ENCODE data around the gene ANKMY1.

The ANKMY1 gene

DNA sequence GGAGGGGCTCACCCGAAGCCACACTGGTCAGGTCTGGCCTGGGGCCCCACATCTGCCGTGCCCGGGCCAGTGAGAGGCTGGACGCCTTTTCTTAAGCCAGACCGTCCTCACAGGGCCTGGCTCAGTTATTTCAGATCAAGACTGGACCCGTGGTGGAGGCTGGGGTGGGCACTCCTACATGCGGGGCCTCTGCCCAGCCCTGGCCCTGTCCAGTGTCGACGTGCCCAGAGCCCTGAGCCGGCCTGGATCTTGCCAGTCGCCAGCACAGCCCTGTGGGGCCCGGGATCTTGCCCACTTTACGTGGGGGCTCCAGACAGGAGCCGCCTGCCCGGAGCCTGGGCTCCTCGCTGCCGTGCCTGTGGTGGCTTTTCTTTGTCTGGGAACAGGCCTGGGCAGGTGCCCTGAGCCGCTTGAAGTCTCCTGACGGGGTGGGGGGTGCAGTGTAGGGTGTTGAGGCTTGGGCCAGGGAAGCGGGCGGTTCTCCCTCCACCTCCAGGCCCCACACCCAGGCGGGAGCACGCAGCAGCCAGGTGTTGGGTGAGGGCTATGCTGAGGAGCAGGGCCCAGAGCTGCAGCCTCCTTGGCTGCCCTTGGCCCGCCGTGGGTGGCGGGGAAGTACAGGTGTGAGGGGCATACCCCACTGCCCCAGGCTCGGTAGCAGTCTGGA lies 116.3 kb downstream of the ANKMY1 start:
- DNase-seq, result no peak

DNA sequence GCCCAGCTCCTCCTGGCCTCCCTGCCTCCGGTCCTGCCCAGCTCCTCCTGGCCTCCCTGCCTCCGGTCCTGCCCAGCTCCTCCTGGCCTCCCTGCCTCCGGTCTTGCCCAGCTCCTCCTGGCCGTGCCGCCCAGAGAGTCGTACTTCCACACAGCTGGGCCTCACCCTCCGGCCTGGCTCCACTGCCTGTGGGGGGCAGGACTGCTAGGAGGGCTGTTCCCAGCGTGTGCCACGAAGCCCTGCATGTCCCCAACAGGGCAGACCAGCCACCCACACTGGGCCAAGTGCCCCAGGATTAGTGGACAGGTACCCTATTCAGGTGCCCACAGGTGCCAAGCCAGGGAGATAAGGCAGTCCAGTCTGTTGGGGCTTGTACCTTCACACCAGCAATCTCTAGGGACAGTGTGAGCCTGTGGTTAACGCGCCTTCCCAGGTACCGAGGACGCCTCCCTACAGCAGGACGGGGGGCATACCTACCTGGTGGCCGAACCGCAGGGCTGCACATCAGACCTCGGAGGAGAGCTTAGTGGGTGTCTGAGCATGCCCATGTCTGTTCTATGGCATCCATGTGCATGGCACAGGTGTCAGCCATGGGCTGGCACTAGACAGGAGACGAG lies 117.0 kb downstream of the ANKMY1 start:
- no peak for DNase-seq

DNA sequence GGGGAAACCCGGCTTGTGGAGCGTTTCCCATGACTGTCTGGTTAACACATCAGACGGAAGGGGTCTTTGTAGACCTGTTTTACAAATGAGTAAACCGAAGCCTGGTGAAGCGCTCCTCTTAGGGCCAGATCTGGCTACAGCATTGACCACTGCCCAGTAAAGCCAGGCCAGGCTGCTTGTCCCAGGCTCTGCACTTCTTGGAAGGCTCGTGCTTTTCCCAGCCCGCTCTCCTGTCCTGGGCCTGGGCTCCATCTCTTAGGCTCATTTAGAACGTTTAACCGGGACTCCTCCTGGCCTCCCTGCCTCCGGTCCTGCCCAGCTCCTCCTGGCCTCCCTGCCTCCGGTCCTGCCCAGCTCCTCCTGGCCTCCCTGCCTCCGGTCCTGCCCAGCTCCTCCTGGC lies 117.5 kb downstream of the ANKMY1 start:
- DNase-seq, result no peak

DNA sequence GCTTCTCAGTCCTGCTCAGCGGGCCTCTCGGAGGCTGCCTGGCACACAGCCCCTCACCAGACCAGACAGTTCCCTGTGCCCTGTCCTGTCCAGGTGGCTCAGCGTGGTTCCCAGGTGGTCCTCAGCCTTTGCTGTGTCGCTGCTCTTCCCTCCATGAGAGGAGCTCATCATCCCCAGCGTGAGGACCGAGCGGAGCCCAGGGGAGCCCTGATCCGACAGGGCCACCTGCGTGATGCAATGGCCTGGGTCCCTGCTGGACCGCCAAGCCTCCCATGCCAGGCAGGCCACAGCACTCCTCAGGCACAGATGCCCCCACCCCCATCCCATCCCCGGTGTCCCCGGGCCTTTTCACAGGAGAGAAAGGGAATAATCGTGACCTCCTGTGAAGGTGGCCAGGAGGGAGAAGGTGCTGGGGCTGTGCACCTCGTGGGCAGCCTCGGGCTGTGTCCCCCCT lies 118.1 kb downstream of the ANKMY1 start:
- DNase-seq, result no peak

DNA sequence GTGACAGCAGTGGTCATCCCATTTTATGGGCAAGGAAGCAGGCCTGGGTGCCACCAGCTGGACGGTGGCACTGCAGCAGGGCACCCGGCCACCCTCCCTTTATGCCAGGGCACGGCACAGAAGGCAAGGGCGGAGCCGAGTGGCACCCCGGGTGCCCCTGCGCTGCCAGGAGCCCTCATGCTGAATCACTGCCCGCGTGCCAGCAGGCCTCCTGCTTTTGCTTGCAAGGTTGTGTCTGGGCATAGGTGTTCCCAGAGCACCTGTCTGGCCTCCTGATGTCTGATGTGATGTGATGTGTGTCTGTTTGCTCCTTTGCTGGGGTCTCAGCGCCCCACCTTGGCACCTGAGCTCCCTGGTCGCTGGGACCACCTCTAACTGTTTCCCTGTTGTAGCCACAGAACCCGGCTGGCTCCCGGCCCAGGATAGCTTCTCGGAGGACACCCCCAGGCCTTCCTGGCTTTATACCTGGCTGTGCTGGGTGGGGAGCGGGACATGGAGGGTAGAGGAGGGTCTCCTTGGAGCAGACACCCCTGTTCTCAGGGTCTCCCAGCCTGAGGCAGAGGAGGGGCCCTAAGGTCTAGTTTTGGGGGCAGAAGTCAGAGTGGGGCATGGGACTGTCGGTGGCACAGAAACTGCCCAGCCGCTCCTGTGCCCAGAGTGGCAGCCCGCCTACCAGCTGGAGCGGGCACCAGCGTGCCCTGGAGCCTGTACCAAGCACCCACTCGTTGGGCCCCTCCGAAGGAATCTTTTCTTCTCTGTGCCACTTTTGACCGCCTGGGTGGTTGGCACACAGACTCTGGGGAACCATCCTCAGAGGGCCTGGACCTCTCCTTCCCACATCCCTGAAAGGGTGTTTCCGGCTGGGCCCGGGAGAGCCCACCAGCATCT lies 118.7 kb downstream of the ANKMY1 start:
- DNase-seq, result no peak

DNA sequence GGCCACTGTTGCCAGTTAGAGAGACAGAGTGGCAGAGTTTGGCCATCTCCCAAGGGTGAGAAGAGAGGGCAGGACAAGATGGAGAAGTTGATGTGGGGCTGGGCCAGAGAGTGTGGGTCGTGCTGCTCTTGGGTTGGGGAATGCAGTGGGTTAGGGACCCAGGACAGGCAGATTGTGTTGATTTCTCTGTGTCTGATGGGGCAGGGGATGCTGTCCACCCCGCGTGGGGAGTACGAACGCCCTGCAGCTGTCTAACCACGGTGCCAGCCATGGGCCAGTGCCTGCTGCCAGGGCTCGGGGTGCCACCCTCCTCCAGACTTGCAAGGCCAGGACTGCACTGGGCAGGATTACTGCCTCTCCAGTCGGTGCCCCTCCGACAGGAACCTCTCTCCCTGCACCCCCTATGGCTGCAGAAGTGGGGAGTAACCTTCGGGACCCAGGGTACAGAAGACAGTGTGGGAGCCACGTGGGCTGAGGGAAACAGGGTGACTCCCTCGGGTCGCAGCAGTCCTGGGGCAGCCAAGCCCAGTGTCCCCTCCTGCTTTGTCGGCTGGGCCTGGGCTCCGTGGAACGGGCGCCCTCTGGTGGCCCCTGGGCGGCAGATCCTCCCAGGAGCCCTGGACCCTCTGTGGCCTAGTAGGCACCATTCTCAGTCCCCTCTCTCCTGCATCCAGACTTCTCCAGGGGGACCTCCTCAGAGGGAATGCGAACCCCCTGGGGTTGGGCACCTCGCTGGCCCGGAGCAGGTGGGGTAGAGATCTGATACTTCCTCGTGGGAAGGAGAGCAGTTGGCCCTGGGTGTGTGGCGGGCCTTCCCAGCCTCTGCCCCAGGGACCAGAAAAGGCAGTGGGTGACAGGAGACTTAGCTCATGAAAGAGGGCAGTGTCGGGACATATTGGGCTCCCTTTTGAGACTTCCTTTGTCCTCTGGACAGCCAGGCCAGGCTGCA lies 119.7 kb downstream of the ANKMY1 start:
- peak; percentile 11 for DNase-seq

DNA sequence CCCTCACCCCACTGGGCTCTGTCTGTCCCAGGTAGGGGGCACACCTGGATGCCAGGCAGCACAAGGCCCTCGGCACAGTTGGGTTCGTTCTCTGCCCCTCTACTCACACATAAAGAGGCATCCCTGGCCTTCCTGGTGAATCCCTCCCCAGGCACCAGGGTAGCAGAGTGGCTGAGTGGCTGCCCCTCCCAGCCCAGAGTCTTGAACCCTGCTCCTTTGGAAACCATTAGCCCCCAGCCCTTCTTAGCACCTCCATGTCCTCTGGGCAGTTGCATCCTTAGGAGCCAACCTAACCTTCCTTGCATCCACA lies 120.3 kb downstream of the ANKMY1 start:
- DNase-seq, result no peak

DNA sequence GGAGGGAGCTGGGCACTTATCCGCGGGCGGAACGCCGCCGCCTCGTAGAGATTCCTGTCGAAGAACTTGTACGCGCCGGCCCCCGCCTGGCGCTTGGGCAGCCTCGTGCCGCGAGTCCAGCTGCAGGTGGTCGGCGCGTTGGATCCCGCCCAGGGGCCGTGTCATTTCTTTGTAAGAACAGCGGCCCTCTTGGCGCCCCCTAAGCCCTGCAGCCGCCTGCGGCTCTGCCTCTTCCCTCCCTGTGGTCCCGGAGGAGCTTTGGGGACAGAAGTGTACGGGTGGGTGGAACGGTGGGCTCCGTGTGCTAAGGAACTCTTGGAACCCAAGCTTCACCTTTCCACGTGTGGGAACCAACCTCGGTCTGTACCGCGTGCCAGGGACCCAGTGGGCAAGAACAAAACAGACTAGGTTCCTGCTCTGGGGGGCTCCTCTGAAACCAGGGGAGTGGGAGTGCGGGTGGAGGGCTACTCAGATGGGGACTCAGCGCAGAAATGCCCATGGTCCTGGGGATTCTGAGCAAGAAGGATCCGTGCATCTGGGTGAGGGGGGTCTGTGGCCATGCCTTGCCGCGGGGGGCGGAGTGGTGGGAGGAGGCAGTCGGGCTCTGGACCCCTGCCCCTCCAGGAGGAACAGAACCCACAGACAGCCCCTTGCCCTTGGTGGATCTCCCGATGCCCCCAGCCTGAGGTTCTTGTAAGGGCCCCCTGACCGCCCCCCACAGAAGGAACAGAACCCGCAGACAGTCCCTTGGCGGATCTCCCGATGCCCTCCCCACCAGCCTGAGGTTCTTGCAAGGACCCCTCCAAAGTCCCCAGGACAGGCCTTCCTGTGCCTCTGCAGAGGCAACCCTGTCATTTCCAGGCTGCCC lies 120.9 kb downstream of the ANKMY1 start:
- no peak for DNase-seq

DNA sequence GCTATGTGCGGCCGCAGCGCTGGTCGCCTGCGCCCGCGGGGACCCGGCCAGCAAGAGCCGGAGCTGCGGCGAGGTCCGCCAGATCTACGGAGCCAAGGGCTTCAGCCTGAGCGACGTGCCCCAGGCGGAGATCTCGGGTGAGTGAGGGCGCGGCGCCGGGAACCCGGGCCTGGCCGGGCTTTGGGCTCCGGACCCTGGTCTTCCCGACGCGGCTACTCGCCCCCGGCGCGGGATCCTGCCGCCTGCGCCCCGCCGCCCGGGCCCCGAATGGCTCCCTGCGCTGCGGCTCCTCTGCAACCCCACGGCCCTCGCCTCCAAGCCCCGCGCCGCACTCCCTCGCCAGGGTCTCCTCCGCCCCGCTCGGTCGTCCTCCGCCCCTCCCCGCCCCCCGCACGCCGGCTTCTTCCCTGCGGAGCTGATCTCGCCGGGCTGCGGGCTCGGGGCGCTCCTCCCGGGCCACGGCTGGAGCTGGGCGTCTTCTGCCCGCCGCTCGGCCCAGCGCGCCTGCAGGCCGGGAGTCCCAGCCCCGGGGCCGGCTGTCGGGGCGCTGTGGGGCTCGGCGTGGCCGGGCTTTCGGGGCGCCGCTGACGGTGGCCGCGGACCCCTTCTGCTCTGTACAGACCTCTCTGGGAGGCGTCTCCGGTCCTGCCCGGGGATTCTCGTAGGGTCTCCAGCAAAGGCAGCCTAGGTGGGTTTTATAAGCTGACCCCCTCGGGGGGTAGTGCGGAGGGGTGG lies 121.7 kb downstream of the ANKMY1 start:
- no peak for DNase-seq

DNA sequence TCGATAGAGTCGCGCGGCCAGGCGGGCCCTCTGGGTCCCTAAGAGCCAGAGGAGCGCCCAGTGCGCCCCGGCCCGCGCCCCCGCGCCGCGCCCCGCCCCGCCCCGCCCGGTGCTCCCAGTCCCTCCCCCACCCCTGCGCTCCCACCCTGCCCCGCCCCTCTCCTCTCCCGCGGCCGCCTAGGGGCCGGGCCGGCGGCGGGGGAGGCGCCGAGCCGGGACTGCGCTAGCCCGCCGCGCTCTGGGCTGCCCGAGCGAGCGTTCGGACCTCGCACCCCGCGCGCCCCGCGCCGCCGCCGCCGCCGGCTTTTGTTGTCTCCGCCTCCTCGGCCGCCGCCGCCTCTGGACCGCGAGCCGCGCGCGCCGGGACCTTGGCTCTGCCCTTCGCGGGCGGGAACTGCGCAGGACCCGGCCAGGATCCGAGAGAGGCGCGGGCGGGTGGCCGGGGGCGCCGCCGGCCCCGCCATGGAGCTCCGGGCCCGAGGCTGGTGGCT lies 122.3 kb downstream of the ANKMY1 start, which contains the start of gene GPC1:
GPC1 (plus strand) TSS at position 207 of the 491 bp plus-strand sequence; CDS start at position 463, 256 bp downstream.
- DNase-seq, result peak; percentile 20

DNA sequence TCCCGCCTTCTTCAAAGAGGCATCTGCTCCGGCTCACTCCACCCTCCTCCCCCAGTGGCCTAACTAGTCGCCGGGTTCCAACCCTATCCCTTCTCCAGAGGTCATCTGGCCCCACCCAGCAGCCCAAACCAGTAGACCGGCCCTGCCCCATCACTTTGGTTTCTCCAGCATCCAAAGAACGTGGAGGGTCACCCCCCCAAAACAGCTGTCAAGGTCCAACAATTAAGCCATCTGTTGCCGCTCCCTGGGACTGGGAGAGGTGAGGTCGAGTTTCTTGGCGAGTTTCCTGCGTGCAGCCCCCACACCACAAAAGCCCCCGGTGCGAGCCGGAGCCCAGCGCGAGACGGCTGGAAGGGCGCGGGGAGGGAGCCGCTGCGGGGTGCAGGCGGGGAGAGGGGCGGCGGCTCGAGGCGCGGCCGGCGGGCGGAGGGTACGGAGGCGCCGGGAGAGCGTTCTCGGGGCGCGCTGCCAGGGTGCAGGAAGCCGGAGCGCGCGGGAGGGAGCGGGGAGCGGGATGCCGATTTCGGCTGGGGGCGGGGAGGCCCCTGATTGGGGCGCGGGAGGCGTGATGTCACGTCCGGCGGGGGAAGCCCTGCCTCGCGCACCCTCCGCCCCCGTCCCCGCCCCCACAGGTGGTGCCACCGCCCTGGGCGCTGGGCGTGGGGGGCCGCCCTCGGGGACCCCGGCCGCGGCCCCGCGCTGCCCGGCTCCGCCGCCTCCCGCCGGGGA lies 122.9 kb downstream of the ANKMY1 start:
- DNase-seq, result peak; percentile 70

DNA sequence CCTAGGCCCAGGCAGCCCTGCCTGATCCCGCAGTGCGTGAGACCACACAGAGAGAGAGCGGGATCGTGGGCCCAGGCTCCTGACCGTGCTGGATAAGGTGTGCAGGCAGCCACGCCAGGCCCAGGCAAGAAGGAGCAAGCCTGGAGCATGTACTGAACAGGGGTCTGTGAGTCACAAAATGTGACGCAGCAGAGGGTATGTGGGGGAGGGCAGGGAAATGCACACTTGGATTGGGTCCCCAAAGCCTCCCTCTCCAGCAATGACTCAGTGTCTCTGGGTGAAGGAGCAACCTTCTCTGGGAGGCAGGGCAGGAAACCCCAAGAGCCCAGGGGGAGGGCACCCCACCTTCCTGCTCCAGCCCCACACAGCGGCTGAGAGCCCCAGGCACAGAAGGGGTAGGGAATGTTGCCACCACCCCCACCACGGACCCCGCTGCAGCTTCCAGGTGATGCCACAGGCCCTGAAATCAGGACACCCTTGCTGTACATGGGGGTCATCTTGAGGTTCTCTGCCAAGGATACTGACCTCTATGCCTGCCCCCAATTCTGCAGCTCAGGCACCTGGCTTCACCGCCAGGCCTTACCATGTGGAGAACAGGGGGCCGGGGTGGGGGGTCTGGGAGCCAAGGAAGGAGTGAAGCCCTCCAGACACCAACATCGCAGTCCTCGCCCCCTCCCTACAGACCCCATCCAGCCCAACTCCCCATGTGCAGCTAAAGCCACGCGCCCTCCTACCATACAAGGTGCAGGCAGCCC lies 123.6 kb downstream of the ANKMY1 start:
- DNase-seq, result no peak

DNA sequence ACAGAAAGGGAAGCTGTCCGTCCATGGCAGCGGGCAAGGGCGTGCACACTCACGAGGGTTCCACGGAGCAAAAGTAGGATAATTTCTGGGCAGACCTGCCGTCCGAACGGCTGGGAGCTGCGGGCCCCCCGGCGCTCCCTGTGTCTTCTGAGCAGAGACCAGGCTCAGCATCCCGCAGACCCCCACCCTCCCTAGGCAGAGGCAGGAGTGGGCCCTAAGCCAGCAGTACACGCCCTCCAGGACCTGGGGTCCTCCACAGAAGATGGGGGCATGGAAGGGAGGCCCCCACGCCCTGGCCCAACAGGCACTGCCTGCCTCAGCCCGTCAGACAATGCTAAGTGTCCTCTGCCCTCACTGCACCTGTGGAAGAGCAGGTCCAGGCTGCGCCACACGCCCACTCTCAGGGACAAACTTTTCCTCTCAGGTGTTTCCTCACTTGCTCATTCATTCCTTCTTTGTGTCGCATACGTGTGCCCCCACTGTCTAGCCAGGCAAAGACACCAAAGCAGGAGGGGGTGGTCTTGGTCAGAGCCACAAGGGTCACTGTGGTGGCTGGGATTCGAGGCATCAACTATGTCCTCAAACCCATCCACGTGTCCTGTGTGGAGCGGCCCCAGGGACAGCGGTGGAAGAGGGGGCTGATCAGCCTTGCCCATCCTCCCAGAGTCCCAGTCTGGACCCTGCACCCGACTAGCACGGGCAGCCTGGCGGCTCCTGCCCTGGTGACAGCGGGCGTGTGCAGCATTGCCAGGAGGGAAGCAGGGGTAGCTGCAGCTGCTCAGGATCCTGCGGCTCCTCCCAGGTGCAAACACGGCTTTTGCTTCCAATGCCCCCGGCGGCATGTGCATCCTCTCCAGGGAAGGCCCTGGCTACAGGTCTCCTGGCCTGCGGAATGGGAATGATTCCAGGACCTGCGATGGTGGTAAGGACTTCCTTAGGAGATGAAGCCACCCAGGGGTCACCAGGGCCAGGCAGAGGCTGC lies 124.7 kb downstream of the ANKMY1 start:
- DNase-seq, result no peak

DNA sequence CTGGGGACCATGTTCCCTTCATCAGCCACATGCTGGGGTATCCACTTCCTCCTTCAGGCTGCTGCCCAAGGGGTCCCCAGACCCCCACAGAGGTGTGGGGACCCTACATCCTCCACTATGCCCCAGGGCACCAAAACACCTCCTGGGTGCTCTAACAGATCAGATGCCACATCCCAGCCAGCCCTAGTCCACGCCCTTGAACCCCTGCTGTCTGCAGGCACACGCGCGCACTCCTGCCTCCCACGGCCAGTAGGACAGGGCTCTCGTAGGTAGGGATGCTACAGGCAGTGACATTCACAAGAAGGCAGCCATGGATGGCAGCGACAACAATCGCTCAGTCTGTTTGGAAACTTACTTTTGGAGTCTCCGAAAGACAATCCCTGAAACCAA lies 125.4 kb downstream of the ANKMY1 start:
- DNase-seq, result no peak

DNA sequence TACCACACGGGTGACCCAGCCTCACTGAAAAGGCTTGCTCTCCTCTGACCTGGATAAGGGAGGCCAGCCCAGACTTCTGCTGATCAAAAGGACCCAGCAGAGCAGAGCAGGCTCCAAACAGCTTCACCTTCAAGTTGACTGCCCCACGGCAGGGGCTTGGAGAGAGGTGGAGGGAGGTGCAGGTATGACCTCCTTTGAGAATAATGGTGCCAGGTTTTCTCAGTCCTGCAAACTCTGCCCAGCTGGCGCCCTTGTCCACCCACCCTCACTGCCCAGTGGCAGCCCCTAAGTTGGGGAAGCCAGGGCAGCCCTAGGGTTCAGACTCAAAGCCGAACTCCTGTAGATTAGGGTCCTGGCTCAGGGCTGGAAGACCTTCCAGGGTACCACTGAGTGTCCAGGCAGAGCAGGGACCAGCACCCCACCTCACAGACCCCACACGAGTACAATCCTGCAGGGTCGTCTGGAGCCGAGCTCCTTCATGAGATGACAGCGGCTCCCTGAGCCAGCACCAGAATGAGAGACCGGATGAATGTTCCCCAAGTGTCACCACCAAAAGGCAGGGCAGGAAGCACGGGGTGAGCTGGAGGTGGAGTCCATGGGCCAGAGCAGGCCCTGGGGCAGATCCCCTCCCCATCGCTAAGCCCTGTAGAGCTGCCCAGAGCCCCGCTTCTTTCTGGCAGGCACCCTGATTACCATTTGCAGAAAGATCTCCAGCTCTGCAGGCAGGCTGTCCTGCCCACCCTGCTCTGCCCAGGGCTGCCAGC lies 125.9 kb downstream of the ANKMY1 start:
- DNase-seq, result no peak

DNA sequence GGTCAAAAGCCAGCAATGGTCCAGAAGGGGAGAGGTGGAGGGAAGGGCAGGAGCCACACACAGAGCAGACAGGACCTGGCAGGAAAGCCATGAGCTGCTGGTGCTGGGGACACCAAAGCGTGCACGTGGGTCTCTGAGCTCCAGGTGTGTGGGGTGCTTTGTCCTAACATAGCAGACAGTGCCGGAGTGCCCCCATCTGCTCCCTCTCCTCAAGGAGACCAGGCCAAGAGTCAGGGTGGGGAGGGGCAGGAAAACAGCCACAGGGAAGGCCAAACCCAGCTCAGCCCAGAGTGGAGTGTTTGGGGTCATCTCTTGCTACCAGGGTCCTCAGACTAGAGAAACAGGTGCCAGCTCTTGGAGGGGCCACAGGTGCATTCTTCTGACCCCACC lies 126.5 kb downstream of the ANKMY1 start:
- DNase-seq, result no peak

DNA sequence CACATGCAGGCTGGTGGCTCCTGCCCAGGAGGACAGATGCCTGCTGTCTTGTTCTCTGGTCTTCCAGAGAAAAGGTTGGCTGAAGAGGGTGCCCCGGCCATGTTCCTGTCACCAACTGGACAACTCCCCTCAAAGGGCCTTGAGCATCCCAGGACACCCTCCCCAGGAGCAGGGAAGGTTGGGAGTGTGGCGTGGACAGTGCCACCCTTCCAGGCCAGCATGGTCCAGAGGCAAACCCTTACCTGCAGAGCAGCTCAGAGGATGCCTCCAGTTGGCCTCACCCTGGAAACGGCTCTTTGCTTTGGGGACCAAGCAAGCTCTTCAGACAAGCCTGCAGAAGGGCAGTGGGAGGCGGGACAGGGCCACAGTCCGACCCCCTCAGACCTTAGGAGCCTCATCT lies 127.2 kb downstream of the ANKMY1 start:
- DNase-seq, result no peak
